ENCODE data around the gene SLC24A4. TPM values are rescaled to one million over a fixed set of nuclear protein-coding genes. Genes with fewer than 3 reads are reported as not detected.

Gene SLC24A4
- total and polyA plus RNA-seq, 2 donors (not counting 3 experiments of a cell fraction or from before 2014, with no cell fraction given) = 0.07 to 0.08 TPM

GRCh38 chr14:92482621-92483319 is 159.8 kb downstream of the SLC24A4 start:
- Histone ChIP-seq H2AFZ (ENCODE audit: low read depth, low read length) (no peak overlapping the region), H3K4me1 (ENCODE audit: control insufficient read depth, extremely low read depth, insufficient read depth, low read length) (no peaks in the 10 kb centered on the region), H3K4me3 (replicated peaks in 1 of 3; ENCODE audit: insufficient read depth in 1 of 3, low read depth in 1 of 3, low read length in 3 of 3) (no peak overlapping the region), H3K4me2 (ENCODE audit: insufficient read depth, low read length) (no peak overlapping the region), H3K9ac (replicated peaks; ENCODE audit: extremely low read depth, insufficient read depth, low read length) (no peak overlapping the region), H4K20me1 (replicated peaks; ENCODE audit: control insufficient read depth, extremely low read depth, insufficient read depth, low read length) (no peaks in the 10 kb centered on the region), H3K79me2 (ENCODE audit: control insufficient read depth, insufficient read depth, low read length) (no peaks in the 10 kb centered on the region), H3K36me3 (ENCODE audit: control insufficient read depth in 2 of 2, extremely low read depth in 1 of 2, insufficient read depth in 2 of 2, low read length in 2 of 2) (no peaks in the 10 kb centered on the region), H3K27ac (ENCODE audit: insufficient read depth, low read depth, low read length) (no peak overlapping the region), H3K9me1 (replicated peaks; ENCODE audit: control insufficient read depth, extremely low read depth, insufficient read depth, low read length) (no peaks in the 10 kb centered on the region), H3K9me3 (replicated peaks; ENCODE audit: control insufficient read depth, insufficient read depth, low read length) (no peaks in the 10 kb centered on the region), H3K27me3 (ENCODE audit: control insufficient read depth in 2 of 2, insufficient read depth in 2 of 2, low read length in 2 of 2) (peaks cover 4 to 9% of the 10 kb centered on the region in 2 experiments)
- no TSS peak for BruUV-seq (replicated peaks)
- intact Hi-C loops (cut with micrococcal nuclease) = no loop called here
- CTCF ChIA-PET = interaction anchor here (1.4 kb wide), 1 partner anchor 23 kb away, joined by 4 read pairs; no protein-coding TSS in a partner anchor
- POLR2A ChIA-PET = no interaction called here
- FAIRE-seq = no peak
- dilution Hi-C loops (cut with MboI; ENCODE audit: extremely low pct_ligation_motif_present, low sequenced_read_pairs) = no loop called here
- DNase-seq (ENCODE audit: low read depth, low spot score) = no peak
- no peak for TF ChIP-seq POLR2AphosphoS5 (IDR thresholded peaks at IDR 0.05; ENCODE audit: insufficient read depth, low read depth, low read length)
- no peak for TF ChIP-seq CTCF (IDR thresholded peaks at IDR 0.05; ENCODE audit: extremely low read depth in 1 of 2, insufficient read depth in 1 of 2, low read depth in 1 of 2, low read length in 2 of 2)
- no peak for TF ChIP-seq MAX (IDR thresholded peaks at IDR 0.05; ENCODE audit: insufficient read depth, insufficient read length)
- no peak for TF ChIP-seq JUN (IDR thresholded peaks at IDR 0.05; ENCODE audit: borderline replicate concordance, insufficient read depth, insufficient read length, low read depth)
- TF ChIP-seq EZH2 (IDR thresholded peaks at IDR 0.05; ENCODE audit: borderline replicate concordance, low read depth, low read length, severe bottlenecking) = no peak
- no peak for TF ChIP-seq MYC (IDR thresholded peaks at IDR 0.05; ENCODE audit: low read depth, low read length)
- TF ChIP-seq GATA2 (IDR thresholded peaks at IDR 0.05; ENCODE audit: insufficient read depth, insufficient read length, low read depth, low read length) = no peak
- TF ChIP-seq POLR2A (IDR thresholded peaks at IDR 0.05; ENCODE audit: low read depth, low read length) = no peak
- no peak for TF ChIP-seq FOS (IDR thresholded peaks at IDR 0.05; ENCODE audit: borderline replicate concordance, insufficient read depth, low read length)

Data from endothelial cell of umbilical vein (primary cell).